Immature natural killer cell (primary cell): Measurements from ENCODE around the gene LEMD1. TPM values are rescaled to one million over a fixed set of nuclear protein-coding genes. Genes with fewer than 3 reads are reported as not detected.
A peak's percentile ranks its signal among the peaks of the same experiment; 100 is the strongest.
"Not testable (repeated sequence)": the region's sequence is repeated elsewhere in the genome, so short reads cannot be mapped to it uniquely, and the experiment has no call there.

Source experiments
- DNase-seq, 3 donors: peaks; one replicate each; pipeline ENCODE4 v3.0.0; 2022; ENCODE audit warnings: mixed read lengths in 1 of 3
- H3K27ac Mint-ChIP-seq, 6 donors: one replicate each; pipeline ENCODE4 v1.8.0; 2020; ENCODE audit warnings: mixed read lengths in 6 of 6, mild to moderate bottlenecking in 5 of 6, inconsistent platforms in 4 of 6, moderate library complexity in 3 of 6
- H3K27me3 Mint-ChIP-seq, 3 donors: one replicate each; pipeline ENCODE4 v1.8.0; 2020 to 2021; ENCODE audit warnings: low read depth in 3 of 3, mild to moderate bottlenecking in 3 of 3, mixed read lengths in 3 of 3, moderate library complexity in 3 of 3, inconsistent platforms in 1 of 3
- H3K36me3 Mint-ChIP-seq, 3 donors: one replicate each; pipeline ENCODE4 v1.8.0; 2020; ENCODE audit warnings: mixed read lengths in 3 of 3, inconsistent platforms in 2 of 3, mild to moderate bottlenecking in 2 of 3
- H3K4me1 Mint-ChIP-seq, 2 donors: one replicate each; pipeline ENCODE4 v1.8.0; 2020; ENCODE audit warnings: inconsistent platforms in 2 of 2, mild to moderate bottlenecking in 2 of 2, mixed read lengths in 2 of 2, moderate library complexity in 1 of 2
- H3K4me3 Mint-ChIP-seq, 5 donors: one replicate each; pipeline ENCODE4 v1.8.0; 2020; ENCODE audit warnings: mild to moderate bottlenecking in 5 of 5, mixed read lengths in 5 of 5, inconsistent platforms in 3 of 5, moderate library complexity in 3 of 5
- H3K9me3 Mint-ChIP-seq, 6 donors: one replicate each; pipeline ENCODE4 v1.8.0; 2020; ENCODE audit warnings: mild to moderate bottlenecking in 6 of 6, mixed read lengths in 6 of 6, inconsistent platforms in 4 of 6, moderate library complexity in 3 of 6
- polyA plus RNA-seq, 3 donors: library from polyadenylated mRNA; unstranded; fragments of 300-500 nt; fragmentation: Illumina TruSeq; gene quantifications; one replicate each; pipeline ENCODE4 v1.2.3, GENCODE V29; 2021

The LEMD1 gene
- polyA plus RNA-seq, 3 donors from 2014 or later: not detected

- no peak overlapping the region for H3K27ac Mint-ChIP-seq
- DNase-seq: no peak
- H3K27me3 Mint-ChIP-seq: peaks cover 4 to 10% (median 9%) of the 10 kb centered on the region in 3 donors
- H3K4me3 Mint-ChIP-seq: no peak overlapping the region
- H3K4me1 Mint-ChIP-seq: peaks cover 3 to 5% of the 10 kb centered on the region in 2 donors
- peaks cover 0 to 4% (median 0%) of the 10 kb centered on the region in 3 donors for H3K36me3 Mint-ChIP-seq
- no peaks in the 10 kb centered on the region for H3K9me3 Mint-ChIP-seq
These were observed 47.4 kb downstream of the LEMD1 start for GRCh38 chr1:205374210-205375078.

- H3K36me3 Mint-ChIP-seq: peaks cover 0 to 4% (median 0%) of the 10 kb centered on the region in 3 donors
- no peak overlapping the region for H3K4me3 Mint-ChIP-seq
- peaks cover 3 to 5% of the 10 kb centered on the region in 2 donors for H3K4me1 Mint-ChIP-seq
- H3K27me3 Mint-ChIP-seq: peaks cover 5 to 10% (median 9%) of the 10 kb centered on the region in 3 donors
- DNase-seq: no peak
- no peaks in the 10 kb centered on the region for H3K9me3 Mint-ChIP-seq
- no peak overlapping the region for H3K27ac Mint-ChIP-seq
These were observed 48.1 kb downstream of the LEMD1 start for GRCh38 chr1:205373798-205374175.

- H3K36me3 Mint-ChIP-seq: peaks cover 0 to 4% (median 0%) of the 10 kb centered on the region in 3 donors
- peaks cover 3 to 5% of the 10 kb centered on the region in 2 donors for H3K4me1 Mint-ChIP-seq
- no peak overlapping the region for H3K27ac Mint-ChIP-seq
- no peak for DNase-seq
- H3K4me3 Mint-ChIP-seq: no peak overlapping the region
- H3K9me3 Mint-ChIP-seq: no peaks in the 10 kb centered on the region
- H3K27me3 Mint-ChIP-seq: peaks cover 6 to 9% (median 8%) of the 10 kb centered on the region in 3 donors
These were observed 48.6 kb downstream of the LEMD1 start for GRCh38 chr1:205373022-205373797.

GRCh38 chr1:205371871-205372660, 49.8 kb downstream of the LEMD1 start:
- peaks cover 3 to 5% of the 10 kb centered on the region in 2 donors for H3K4me1 Mint-ChIP-seq
- H3K27me3 Mint-ChIP-seq: peaks cover 7 to 9% (median 8%) of the 10 kb centered on the region in 3 donors
- no peak overlapping the region for H3K4me3 Mint-ChIP-seq
- DNase-seq: no peak
- H3K27ac Mint-ChIP-seq: no peak overlapping the region
- peaks cover 0 to 4% (median 0%) of the 10 kb centered on the region in 3 donors for H3K36me3 Mint-ChIP-seq
- H3K9me3 Mint-ChIP-seq: no peaks in the 10 kb centered on the region

GRCh38 chr1:205370780-205371179, 51.1 kb downstream of the LEMD1 start:
- DNase-seq: no peak
- Mint-ChIP-seq H3K36me3 (peaks cover 0 to 1% (median 0%) of the 10 kb centered on the region in 3 donors), H3K4me3 (no peak overlapping the region), H3K4me1 (peaks cover 3 to 5% of the 10 kb centered on the region in 2 donors), H3K9me3 (no peaks in the 10 kb centered on the region), H3K27me3 (peaks cover 4 to 9% (median 5%) of the 10 kb centered on the region in 3 donors), H3K27ac (peak overlapping the region in 1 of 6 donors; percentile 27)

- H3K4me1 Mint-ChIP-seq: peaks cover 3 to 5% of the 10 kb centered on the region in 2 donors
- no peaks in the 10 kb centered on the region for H3K36me3 Mint-ChIP-seq
- H3K27ac Mint-ChIP-seq: no peak overlapping the region
- no peaks in the 10 kb centered on the region for H3K9me3 Mint-ChIP-seq
- peaks cover 4 to 9% (median 5%) of the 10 kb centered on the region in 3 donors for H3K27me3 Mint-ChIP-seq
- H3K4me3 Mint-ChIP-seq: no peak overlapping the region
- no peak for DNase-seq
These were observed 52.1 kb downstream of the LEMD1 start for GRCh38 chr1:205369701-205370123.

- no peak for DNase-seq
- Mint-ChIP-seq H3K4me1 (no peaks in the 10 kb centered on the region), H3K9me3 (no peaks in the 10 kb centered on the region), H3K27me3 (peaks cover 0 to 9% (median 6%) of the 10 kb centered on the region in 3 donors), H3K4me3 (no peak overlapping the region), H3K27ac (no peak overlapping the region), H3K36me3 (no peaks in the 10 kb centered on the region)
These were observed 53.4 kb downstream of the LEMD1 start for GRCh38 chr1:205368478-205368877.

- Mint-ChIP-seq H3K4me1 (no peaks in the 10 kb centered on the region), H3K36me3 (no peaks in the 10 kb centered on the region), H3K9me3 (no peaks in the 10 kb centered on the region), H3K27me3 (peaks cover 0 to 5% (median 3%) of the 10 kb centered on the region in 3 donors), H3K27ac (no peak overlapping the region), H3K4me3 (no peak overlapping the region)
- no peak for DNase-seq
These were observed 55.9 kb downstream of the LEMD1 start for GRCh38 chr1:205365945-205366463.

GRCh38 chr1:205365086-205365485, 56.8 kb downstream of the LEMD1 start:
- H3K9me3 Mint-ChIP-seq, H3K4me3 Mint-ChIP-seq: not testable (repeated sequence)

GRCh38 chr1:205360891-205361290, 61.0 kb downstream of the LEMD1 start:
- H3K27me3 Mint-ChIP-seq: peaks cover 3 to 8% (median 7%) of the 10 kb centered on the region in 3 donors
- H3K36me3 Mint-ChIP-seq: no peaks in the 10 kb centered on the region
- no peaks in the 10 kb centered on the region for H3K4me1 Mint-ChIP-seq
- no peak overlapping the region for H3K4me3 Mint-ChIP-seq
- no peak for DNase-seq
- no peaks in the 10 kb centered on the region for H3K9me3 Mint-ChIP-seq
- H3K27ac Mint-ChIP-seq: no peak overlapping the region

More at GRCh38 chr1:205365086-205365485, 56.8 kb downstream of the LEMD1 start:
- H3K27ac Mint-ChIP-seq, H3K27me3 Mint-ChIP-seq, DNase-seq, H3K36me3 Mint-ChIP-seq, H3K4me1 Mint-ChIP-seq: not testable (repeated sequence)

- Mint-ChIP-seq H3K4me1 (no peaks in the 10 kb centered on the region), H3K27ac (no peak overlapping the region), H3K9me3 (no peaks in the 10 kb centered on the region), H3K4me3 (no peak overlapping the region), H3K27me3 (peaks cover 3 to 10% (median 8%) of the 10 kb centered on the region in 3 donors), H3K36me3 (no peaks in the 10 kb centered on the region)
- DNase-seq: no peak
These were observed 61.9 kb downstream of the LEMD1 start for GRCh38 chr1:205359771-205360565.

- no peaks in the 10 kb centered on the region for H3K4me1 Mint-ChIP-seq
- DNase-seq: no peak
- no peak overlapping the region for H3K4me3 Mint-ChIP-seq
- H3K36me3 Mint-ChIP-seq: no peaks in the 10 kb centered on the region
- H3K27me3 Mint-ChIP-seq: peaks cover 5 to 10% (median 8%) of the 10 kb centered on the region in 3 donors
- no peaks in the 10 kb centered on the region for H3K9me3 Mint-ChIP-seq
- H3K27ac Mint-ChIP-seq: no peak overlapping the region
These were observed 63.3 kb downstream of the LEMD1 start for GRCh38 chr1:205358579-205358978.
